B cell (primary cell): Measurements from ENCODE around the gene ENO3. TPM values are rescaled to one million over a fixed set of nuclear protein-coding genes. Genes with fewer than 3 reads are reported as not detected.

Source experiments
- ATAC-seq: fragments of 200-7000 bp; cut with Tn5 transposase; one replicate; pipeline ENCODE4 v1.10.0; 2021; ENCODE audit warnings: low read depth, mild to moderate bottlenecking, moderate number of reproducible peaks, moderate library complexity
- CTCF ChIA-PET: fragments of 350-600 bp; sonication (Branson Sonifier 250); formaldehyde crosslinking; loops from one replicate; lab custom pipeline; 2021; ENCODE audit warnings: antibody characterized with exemption, inconsistent platforms; lab: Charles Lee
- POLR2A ChIA-PET: fragments of 350-600 bp; sonication (Branson Sonifier 250); formaldehyde crosslinking; loops from one replicate; lab custom pipeline; 2021; ENCODE audit warnings: antibody characterized with exemption; lab: Charles Lee
- DNase-seq: peaks from one replicate; pipeline ENCODE4 v3.0.0; 2013
- H2AFZ ChIP-seq: 2 replicates; pipeline ENCODE4 v1.6.1; 2012; ENCODE audit warnings: mild to moderate bottlenecking, low read depth, low read length; ENCODE audit not compliant: insufficient read depth, poor library complexity, severe bottlenecking
- H3K27ac ChIP-seq, 2 donors: 1 replicate in 1 of 2; 2 replicates in 1 of 2; pipeline ENCODE4 v1.5.1; 2012 to 2013; ENCODE audit warnings: low read length in 2 of 2, mild to moderate bottlenecking in 2 of 2, moderate library complexity in 1 of 2
- H3K27me3 ChIP-seq, 4 experiments: fragments of 200-600 bp in 1 of 4; sonication (generic) in 1 of 4; replicated peaks in 1 of 4; 1 replicate in 2 of 4; 2 replicates in 2 of 4; pipeline versions ENCODE4 v1.6.1 to v1.7.0; 2013 to 2016; ENCODE audit warnings: low read length in 3 of 4, mild to moderate bottlenecking in 2 of 4, mixed read lengths in 1 of 4, moderate library complexity in 1 of 4; ENCODE audit not compliant: insufficient read depth in 4 of 4, control insufficient read depth in 3 of 4; ENCODE audit errors: control extremely low read depth in 1 of 4
- H3K36me3 ChIP-seq, 2 experiments: replicated peaks in 1 of 2; 1 replicate in 1 of 2; 2 replicates in 1 of 2; pipeline versions ENCODE4 v1.6.1 to v1.7.1; 2013; ENCODE audit warnings: low read length in 1 of 2; ENCODE audit not compliant: insufficient read depth in 2 of 2, control insufficient read depth in 1 of 2; ENCODE audit errors: control extremely low read depth in 1 of 2, extremely low read depth in 1 of 2
- H3K4me1 ChIP-seq, 2 donors: fragments of 200-600 bp in 1 of 2; sonication (generic) in 1 of 2; 1 replicate in 1 of 2; 2 replicates in 1 of 2; pipeline versions ENCODE4 v1.5.1 to v1.6.1; 2013 to 2017; ENCODE audit warnings: low read length in 2 of 2; ENCODE audit not compliant: control insufficient read depth in 2 of 2, insufficient read depth in 2 of 2
- H3K4me2 ChIP-seq: replicated peaks from 2 replicates; pipeline ENCODE3; 2012; ENCODE audit warnings: mild to moderate bottlenecking, low read depth, low read length; ENCODE audit not compliant: poor library complexity, severe bottlenecking
- H3K4me3 ChIP-seq, 5 experiments: fragments of 200-600 bp in 1 of 5; sonication (generic) in 1 of 5; 1 replicate in 3 of 5; 2 replicates in 2 of 5; pipeline versions ENCODE4 v1.5.1 to v1.7.0; 2011 to 2016; ENCODE audit warnings: low read length in 4 of 5, mild to moderate bottlenecking in 4 of 5, low read depth in 2 of 5, control low read depth in 1 of 5, moderate library complexity in 1 of 5; ENCODE audit not compliant: insufficient read depth in 1 of 5; ENCODE audit errors: control extremely low read depth in 1 of 5, extremely low read depth in 1 of 5
- H3K79me2 ChIP-seq: fragments of 200-600 bp; sonication (generic); one replicate; pipeline ENCODE4 v1.6.0; 2016; ENCODE audit warnings: low read length; ENCODE audit not compliant: control insufficient read depth, insufficient read depth
- H3K9ac ChIP-seq: fragments of 200-600 bp; sonication (generic); 2 replicates; pipeline ENCODE4 v1.6.1; 2017; ENCODE audit warnings: mild to moderate bottlenecking, low read length, moderate library complexity
- H3K9me3 ChIP-seq, 3 donors: one replicate each; pipeline versions ENCODE4 v1.6.1 to v1.7.1; 2013; ENCODE audit warnings: low read length in 2 of 3; ENCODE audit not compliant: control insufficient read depth in 2 of 3, insufficient read depth in 1 of 3; ENCODE audit errors: control extremely low read depth in 1 of 3
- H4K20me1 ChIP-seq: 2 replicates; pipeline ENCODE4 v1.6.0; 2012; ENCODE audit warnings: mild to moderate bottlenecking, low read length; ENCODE audit not compliant: insufficient read depth, control insufficient read depth, poor library complexity, severe bottlenecking
- H3K27ac Mint-ChIP-seq: one replicate; pipeline ENCODE4 v1.8.0; 2021; ENCODE audit warnings: mixed read lengths
- H3K27me3 Mint-ChIP-seq: one replicate; pipeline ENCODE4 v1.8.0; 2021; ENCODE audit warnings: mixed read lengths
- H3K4me1 Mint-ChIP-seq: one replicate; pipeline ENCODE4 v1.8.0; 2021; ENCODE audit warnings: mixed read lengths
- H3K4me3 Mint-ChIP-seq: one replicate; pipeline ENCODE4 v1.8.0; 2021; ENCODE audit warnings: mixed read lengths
- H3K9me3 Mint-ChIP-seq: one replicate; pipeline ENCODE4 v1.8.0; 2022; ENCODE audit warnings: mixed read lengths; ENCODE audit not compliant: insufficient read depth
- CTCF ChIP-seq: fragments of 200-600 bp; IDR thresholded peaks from one replicate; pipeline ENCODE4 v1.8.0; 2022; ENCODE audit warnings: antibody characterized with exemption, mild to moderate bottlenecking
- EZH2 ChIP-seq: IDR thresholded peaks from 2 replicates; pipeline ENCODE4 v1.6.1; 2012; ENCODE audit warnings: borderline replicate concordance, low read depth, mild to moderate bottlenecking, moderate library complexity, low read length; ENCODE audit not compliant: insufficient read depth, poor library complexity, severe bottlenecking
- WGBS: methylation state at CpG from one replicate; pipeline ENCODE4 v1.1.5; 2013; ENCODE audit warnings: missing lambda C conversion rate; ENCODE audit not compliant: insufficient coverage; 5-methylcytosine and 5-hydroxymethylcytosine counted together
- intact Hi-C: fragments of 100-400 bp; cut with micrococcal nuclease; formaldehyde crosslinking; loops from one replicate; pipeline ENCODE4 v1.10.0; 2022
- polyA plus RNA-seq: library from polyadenylated mRNA; depleted of rRNA; stranded (reverse); fragments of >200 nt; gene quantifications from 2 replicates; pipeline ENCODE4 v1.2.3, GENCODE V29; 2012
- total RNA-seq, 2 donors: library from RNA; stranded (reverse); fragments of 120-200 nt in 1 of 2; gene quantifications; 1 replicate in 1 of 2; 2 replicates in 1 of 2; pipeline versions ENCODE4 v1.2.3 to v1.2.4, GENCODE V29; 2013 to 2022

The ENO3 gene
- total and polyA plus RNA-seq, 2 donors (not counting 1 experiment from before 2014, with no cell fraction given), result 34.8 to 50.1 TPM

DNA sequence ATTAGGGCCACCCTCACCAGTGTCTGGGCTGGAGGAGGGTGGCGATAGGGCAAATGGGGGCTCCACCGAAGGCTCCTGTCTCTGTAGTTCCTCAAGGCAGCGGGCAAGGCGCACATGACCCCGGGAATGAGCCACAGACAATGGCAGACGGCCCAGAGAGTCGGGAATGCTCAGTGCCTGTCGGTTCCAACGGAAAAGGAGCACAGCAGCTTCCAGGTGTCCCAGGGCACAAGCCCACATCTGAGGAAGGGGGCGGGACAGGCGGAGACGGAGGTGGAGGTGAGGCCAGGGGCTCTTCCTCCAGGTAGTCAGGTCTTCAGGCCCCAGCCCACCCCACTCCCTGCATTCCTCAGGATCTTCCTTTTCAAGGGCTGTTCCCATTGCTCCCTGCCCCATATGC lies 21.8 kb downstream of the ENO3 start:
- Histone ChIP-seq H3K4me1 (peaks cover 9 to 12% of the 10 kb centered on the region in 2 donors), H2AFZ (no peak overlapping the region), H3K4me2 (no peak overlapping the region), H3K36me3 (peaks cover 0 to 52% of the 10 kb centered on the region in 2 experiments), H3K4me3 (no peak overlapping the region), H4K20me1 (no peaks in the 10 kb centered on the region), H3K27me3 (no peaks in the 10 kb centered on the region), H3K9ac (no peak overlapping the region), H3K9me3 (no peaks in the 10 kb centered on the region), H3K79me2 (peaks cover 16% of the 10 kb centered on the region), H3K27ac (no peak overlapping the region)
- Mint-ChIP-seq H3K4me1 (peaks cover 3% of the 10 kb centered on the region), H3K9me3 (no peaks in the 10 kb centered on the region), H3K27ac (no peak overlapping the region), H3K4me3 (no peak overlapping the region), H3K27me3 (no peaks in the 10 kb centered on the region)
- ChIA-PET CTCF (interaction anchor here (1.4 kb wide), 1 partner anchor 89 kb away, joined by 4 read pairs; no protein-coding TSS in a partner anchor), POLR2A (interaction anchor here (0.5 kb wide), 1 partner anchor 44 kb away, joined by 8 read pairs; no protein-coding TSS in a partner anchor)
- DNase-seq (no peak), ATAC-seq (no peak)
- TF ChIP-seq EZH2 (no peak), CTCF (no peak)
- intact Hi-C loops, result no loop called here
- 96% methylated on average over 12 of the region's 12 CpGs for WGBS

GRCh38 chr17:4973256-4974114 lies 22.6 kb downstream of the ENO3 start:
- TF ChIP-seq EZH2, result no peak
- TF ChIP-seq CTCF, result no peak
- Histone ChIP-seq H3K9ac (no peak overlapping the region), H3K27me3 (no peaks in the 10 kb centered on the region), H3K4me3 (no peak overlapping the region), H2AFZ (no peak overlapping the region), H3K9me3 (no peaks in the 10 kb centered on the region), H3K79me2 (peaks cover 13% of the 10 kb centered on the region), H3K27ac (no peak overlapping the region), H3K4me1 (peaks cover 10 to 13% of the 10 kb centered on the region in 2 donors), H3K36me3 (peaks cover 0 to 60% of the 10 kb centered on the region in 2 experiments), H4K20me1 (no peaks in the 10 kb centered on the region), H3K4me2 (no peak overlapping the region)
- peaks cover 10% of the 10 kb centered on the region for H3K4me1 Mint-ChIP-seq
- no peaks in the 10 kb centered on the region for H3K27me3 Mint-ChIP-seq
- H3K27ac Mint-ChIP-seq, result no peak overlapping the region
- intact Hi-C loops, result no loop called here
- ATAC-seq (no peak), DNase-seq (no peak)
- POLR2A ChIA-PET, result interaction anchor here (0.5 kb wide), 1 partner anchor 43 kb away, joined by 8 read pairs; no protein-coding TSS in a partner anchor
- 98% methylated on average over 9 of the region's 10 CpGs for WGBS
- H3K9me3 Mint-ChIP-seq, result no peaks in the 10 kb centered on the region
- CTCF ChIA-PET, result interaction anchor here (1.4 kb wide), 2 partner anchors 70 to 88 kb away, joined by 4 read pairs; partner anchors contain the start of gene CHRNE
- no peak overlapping the region for H3K4me3 Mint-ChIP-seq
